Left ventricle myocardium superior (tissue), 1 donor: ENCODE data around the gene NHLRC4. TPM values are rescaled to one million over a fixed set of nuclear protein-coding genes. Genes with fewer than 3 reads are reported as not detected.

Experiments used
- ATAC-seq: fragments of 200-7000 bp; cut with Tn5 transposase; one replicate; pipeline ENCODE4 v1.9.1; 2020; ENCODE audit warnings: mild to moderate bottlenecking, moderate library complexity
- DNase-seq: peaks from one replicate; pipeline ENCODE4 v3.0.0-alpha.2; 2020
- intact Hi-C: fragments of 100-400 bp; cut with micrococcal nuclease; formaldehyde crosslinking; loops from one replicate; pipeline ENCODE4 v1.11.0; 2022
- total RNA-seq: library from RNA; stranded (reverse); fragmentation: NEBNext Ultra II Directional; extraction: Animal tissue kit (Norgen Biotek cat#: 25700); gene quantifications from one replicate; pipeline ENCODE4 v1.2.1, GENCODE V29; 2021
- donor health status: DM: no; HTN: yes; CAD: no; lungs with severe emphysema.

Gene NHLRC4
- total RNA-seq, 1 donor from 2014 or later, result 0.52 TPM

- DNase-seq, result no peak
- intact Hi-C loops, result no loop called here
- ATAC-seq, result no peak
These were observed 37.7 kb upstream of the NHLRC4 start for GRCh38 chr16:529012-529575.

GRCh38 chr16:530111-530817, 36.5 kb upstream of the NHLRC4 start:
- no peak for DNase-seq
- intact Hi-C loops, result no loop called here
- no peak for ATAC-seq

- DNase-seq (no peak), ATAC-seq (no peak)
- intact Hi-C loops, result no loop called here
These were observed 35.2 kb upstream of the NHLRC4 start for GRCh38 chr16:531494-532125.

DNA sequence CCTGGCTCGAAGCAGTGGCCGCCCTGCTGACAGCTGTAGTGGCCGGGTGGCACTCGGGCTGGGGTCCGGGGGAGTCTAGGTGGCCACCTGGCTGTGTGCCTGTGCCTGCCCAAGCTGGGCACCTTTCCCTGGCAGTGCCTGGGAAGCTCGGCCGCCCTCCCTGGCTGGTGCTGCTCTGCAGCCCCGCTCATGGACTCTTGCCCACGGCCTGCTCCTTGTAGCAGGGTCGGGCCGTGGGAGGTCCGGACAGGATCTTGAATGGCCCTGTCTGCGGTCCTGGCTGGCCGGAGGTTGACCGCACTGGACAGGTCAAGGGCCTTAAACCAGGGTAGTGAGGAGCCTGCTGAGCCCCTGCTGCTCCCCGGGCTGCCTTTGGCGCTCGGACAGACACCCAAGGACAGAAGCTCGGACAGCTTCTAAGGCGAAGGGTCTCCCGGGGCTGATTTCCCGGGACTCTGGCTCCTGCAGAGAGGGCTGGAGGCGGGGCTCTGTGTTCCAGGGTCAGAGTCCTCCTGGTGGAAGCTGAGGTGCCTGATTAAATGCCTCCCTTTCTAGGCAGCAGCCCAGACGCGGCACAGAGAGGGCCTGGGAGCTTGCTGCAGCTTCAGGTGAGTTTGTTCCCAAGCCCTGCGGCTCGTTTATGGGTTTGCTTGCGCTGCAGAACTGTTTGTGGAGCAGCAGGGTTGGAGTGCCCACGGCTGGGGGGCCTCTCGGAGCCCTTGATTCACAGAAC, 33.2 kb upstream of the NHLRC4 start:
- DNase-seq (no peak), ATAC-seq (no peak)
- intact Hi-C loops, result no loop called here

DNA sequence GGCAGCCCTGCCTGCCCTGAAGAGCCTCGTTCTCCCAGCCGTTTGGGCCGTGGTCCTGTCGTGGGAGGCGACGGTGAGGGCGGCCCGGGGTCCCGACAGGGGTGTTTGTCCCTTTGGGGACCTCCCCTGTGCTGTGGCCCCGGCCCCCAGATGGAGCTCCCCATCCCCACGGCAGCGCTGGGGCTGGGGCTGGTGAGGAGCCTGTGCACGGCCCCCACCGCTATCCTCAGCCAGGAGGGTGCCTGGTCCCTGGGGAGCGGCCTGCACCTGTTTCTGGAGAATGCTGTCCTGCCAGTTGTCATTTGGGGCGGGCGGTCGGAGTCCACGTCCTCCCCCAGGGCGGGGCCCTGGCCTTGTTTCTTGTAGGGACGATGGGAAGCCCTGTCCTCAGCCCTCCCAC, 32.7 kb upstream of the NHLRC4 start:
- intact Hi-C loops, result no loop called here
- ATAC-seq (no peak), DNase-seq (no peak)

GRCh38 chr16:534856-535445, 31.9 kb upstream of the NHLRC4 start:
- DNase-seq (no peak), ATAC-seq (no peak)
- intact Hi-C loops, result no loop called here

- ATAC-seq (peak; percentile 30), DNase-seq (no peak)
- intact Hi-C loops, result no loop called here
These were observed 31.1 kb upstream of the NHLRC4 start for GRCh38 chr16:535446-536405.

DNA sequence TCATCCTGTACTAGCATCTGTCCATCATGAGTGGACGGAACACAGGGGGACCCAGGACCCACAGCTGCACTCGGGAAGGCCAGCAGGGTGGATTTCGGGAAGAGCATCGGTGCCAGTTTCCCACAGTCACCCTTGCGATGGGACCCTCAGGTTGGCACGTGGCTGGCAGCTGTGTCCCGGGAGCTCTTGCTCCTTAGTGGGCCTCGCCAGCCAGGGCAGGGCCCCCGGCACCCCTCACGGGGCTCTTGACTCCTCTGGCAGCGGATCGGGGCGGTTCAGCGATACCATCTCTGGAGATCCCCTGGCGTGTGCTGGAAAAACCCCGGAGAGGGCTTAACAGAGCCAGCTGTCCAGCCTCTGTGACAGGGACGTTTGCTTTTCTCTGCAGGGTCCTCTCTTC, 30.1 kb upstream of the NHLRC4 start:
- no peak for DNase-seq
- ATAC-seq, result no peak
- intact Hi-C loops, result no loop called here

- intact Hi-C loops, result no loop called here
These were observed 29.1 kb upstream of the NHLRC4 start for GRCh38 chr16:537415-538335.

DNA sequence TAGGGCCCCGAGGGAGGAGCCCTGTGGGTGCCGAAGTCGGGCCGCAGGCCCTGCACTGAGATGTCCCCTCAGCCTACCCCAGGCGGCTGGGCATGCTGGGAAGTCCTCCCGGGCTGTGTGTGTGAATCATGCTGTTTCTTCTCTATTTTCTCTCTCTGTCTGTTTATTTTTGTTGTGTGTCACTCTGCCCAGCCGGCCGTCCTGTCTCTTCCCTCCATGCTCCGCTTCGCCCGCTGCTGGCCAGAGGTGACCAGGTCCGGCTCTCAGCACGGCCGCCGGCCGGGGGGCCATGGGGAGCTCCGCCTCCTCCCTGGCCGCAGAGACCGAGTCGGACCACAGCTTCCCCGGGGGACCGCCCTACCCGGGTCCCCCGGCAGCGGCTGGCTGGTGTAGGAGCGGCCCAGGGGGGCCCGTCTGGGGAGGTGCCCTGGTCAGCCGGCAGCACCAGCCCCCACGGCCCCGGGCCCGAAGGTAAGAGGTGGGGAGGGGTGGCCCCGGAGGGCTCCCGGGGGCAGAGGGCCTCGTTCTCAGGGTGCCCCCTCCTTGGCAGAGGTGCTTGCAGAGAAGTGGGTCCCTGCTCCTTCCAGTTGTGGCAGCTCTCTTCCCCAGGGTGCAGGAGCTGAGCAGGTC, 26.8 kb upstream of the NHLRC4 start:
- intact Hi-C loops, result no loop called here
- no peak for DNase-seq
- no peak for ATAC-seq

More at GRCh38 chr16:537415-538335, 29.1 kb upstream of the NHLRC4 start:
- no peak for ATAC-seq
- no peak for DNase-seq

GRCh38 chr16:540645-541340, 26.0 kb upstream of the NHLRC4 start:
- no peak for ATAC-seq
- intact Hi-C loops, result no loop called here
- no peak for DNase-seq

DNA sequence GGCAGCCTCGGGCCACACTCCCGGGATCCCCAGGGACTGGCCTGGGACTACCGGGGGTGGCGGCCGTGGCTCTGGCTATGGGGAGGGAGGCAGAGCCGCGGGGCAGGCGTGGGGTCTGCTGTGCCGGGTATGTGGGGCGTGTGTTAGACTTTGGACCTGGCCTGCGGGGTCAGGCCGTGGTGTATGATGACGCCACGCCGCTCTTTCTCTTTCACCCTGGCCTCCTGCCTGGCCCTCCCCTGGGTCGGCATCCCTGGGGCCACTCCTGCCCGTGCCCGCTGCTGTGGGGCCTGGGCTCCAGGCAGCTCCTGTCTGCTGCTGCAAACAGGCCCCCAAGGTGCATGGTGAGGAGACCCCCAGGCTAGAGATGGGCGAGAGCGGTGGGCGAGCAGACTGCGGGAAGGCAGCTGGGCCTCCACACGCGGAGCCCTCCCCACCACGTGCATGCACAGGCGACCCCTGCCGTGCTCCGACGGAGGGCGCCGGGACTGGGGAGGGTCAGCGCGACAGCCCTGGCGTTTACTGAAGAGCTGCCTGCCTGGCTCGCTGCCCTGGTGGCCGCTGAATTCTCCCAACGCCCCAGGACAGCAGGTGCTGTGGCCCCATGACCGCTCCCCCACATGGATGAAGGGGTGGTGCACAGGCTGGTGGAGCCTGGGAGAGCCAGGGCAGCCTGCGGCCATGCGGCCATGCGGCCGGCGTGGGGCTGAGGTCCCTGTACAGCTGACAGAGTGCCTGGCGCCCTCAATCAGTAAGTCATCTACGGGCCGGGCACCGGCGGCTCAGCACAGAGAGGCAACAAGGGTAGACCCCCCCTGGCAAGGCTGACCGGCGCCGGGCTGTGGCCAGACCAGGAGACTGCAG, 23.3 kb upstream of the NHLRC4 start:
- ATAC-seq (no peak), DNase-seq (no peak)
- intact Hi-C loops, result no loop called here

GRCh38 chr16:544517-544916, 22.3 kb upstream of the NHLRC4 start:
- ATAC-seq (no peak), DNase-seq (no peak)
- intact Hi-C loops, result no loop called here

- peak; percentile 80 for DNase-seq
- intact Hi-C loops, result no loop called here
- ATAC-seq, result peak; percentile 72
These were observed 19.7 kb upstream of the NHLRC4 start for GRCh38 chr16:546909-547770.

- intact Hi-C loops, result no loop called here
- ATAC-seq, result no peak
- DNase-seq, result no peak
These were observed 18.2 kb upstream of the NHLRC4 start for GRCh38 chr16:548586-548985.
